KMS-11 (cell line): ENCODE measurements around the gene WWC1.

Experiments
- H2AFZ ChIP-seq: fragments of 200-600 bp; sonication (generic); 2 replicates; pipeline ENCODE4 v1.6.1; 2016; ENCODE audit warnings: antibody characterized with exemption, mixed run types, low read depth
- H3K27ac ChIP-seq: fragments of 200-600 bp; sonication (generic); 2 replicates; pipeline ENCODE4 v1.6.1; 2016; ENCODE audit warnings: mild to moderate bottlenecking, mixed run types
- H3K27me3 ChIP-seq: fragments of 200-600 bp; sonication (generic); 2 replicates; pipeline ENCODE4 v1.6.1; 2017; ENCODE audit warnings: mild to moderate bottlenecking, low read depth, mixed run types, moderate library complexity; ENCODE audit not compliant: insufficient read depth
- H3K36me3 ChIP-seq: fragments of 200-600 bp; sonication (generic); 2 replicates; pipeline ENCODE4 v1.6.1; 2017; ENCODE audit warnings: mild to moderate bottlenecking, mixed run types; ENCODE audit not compliant: insufficient read depth
- H3K4me1 ChIP-seq: fragments of 200-600 bp; sonication (generic); 2 replicates; pipeline ENCODE4 v1.6.1; 2016; ENCODE audit warnings: mild to moderate bottlenecking, low read depth, mixed run types; ENCODE audit not compliant: poor library complexity, severe bottlenecking
- H3K4me2 ChIP-seq: fragments of 200-600 bp; sonication (generic); 2 replicates; pipeline ENCODE4 v1.7.0; 2016; ENCODE audit warnings: mild to moderate bottlenecking, mixed run types
- H3K4me3 ChIP-seq: fragments of 200-600 bp; sonication (generic); IDR thresholded peaks from 2 replicates; pipeline ENCODE4 v1.6.1; 2017; ENCODE audit warnings: low read depth, low read length, mixed read lengths; ENCODE audit not compliant: insufficient read depth
- H3K79me2 ChIP-seq: fragments of 200-600 bp; sonication (generic); 2 replicates; pipeline ENCODE4 v1.6.1; 2016; ENCODE audit warnings: low read depth, mixed run types; ENCODE audit not compliant: insufficient read depth
- H3K9ac ChIP-seq: fragments of 200-600 bp; sonication (generic); 2 replicates; pipeline ENCODE4 v1.6.1; 2016; ENCODE audit warnings: mild to moderate bottlenecking, mixed run types
- H4K20me1 ChIP-seq: fragments of 200-600 bp; sonication (generic); 2 replicates; pipeline ENCODE4 v1.6.1; 2016; ENCODE audit warnings: mild to moderate bottlenecking, mixed run types; ENCODE audit not compliant: insufficient read depth
- TF ChIP-seq, protein P1 (sequence below): fragments of 200-600 bp; sonication (generic); conservative IDR thresholded peaks from 2 replicates; pipeline ENCODE4 v1.6.1; 2017; ENCODE audit warnings: low read depth, mild to moderate bottlenecking, antibody characterized with exemption, low read length, moderate library complexity, mixed read lengths

Gene WWC1

DNA sequence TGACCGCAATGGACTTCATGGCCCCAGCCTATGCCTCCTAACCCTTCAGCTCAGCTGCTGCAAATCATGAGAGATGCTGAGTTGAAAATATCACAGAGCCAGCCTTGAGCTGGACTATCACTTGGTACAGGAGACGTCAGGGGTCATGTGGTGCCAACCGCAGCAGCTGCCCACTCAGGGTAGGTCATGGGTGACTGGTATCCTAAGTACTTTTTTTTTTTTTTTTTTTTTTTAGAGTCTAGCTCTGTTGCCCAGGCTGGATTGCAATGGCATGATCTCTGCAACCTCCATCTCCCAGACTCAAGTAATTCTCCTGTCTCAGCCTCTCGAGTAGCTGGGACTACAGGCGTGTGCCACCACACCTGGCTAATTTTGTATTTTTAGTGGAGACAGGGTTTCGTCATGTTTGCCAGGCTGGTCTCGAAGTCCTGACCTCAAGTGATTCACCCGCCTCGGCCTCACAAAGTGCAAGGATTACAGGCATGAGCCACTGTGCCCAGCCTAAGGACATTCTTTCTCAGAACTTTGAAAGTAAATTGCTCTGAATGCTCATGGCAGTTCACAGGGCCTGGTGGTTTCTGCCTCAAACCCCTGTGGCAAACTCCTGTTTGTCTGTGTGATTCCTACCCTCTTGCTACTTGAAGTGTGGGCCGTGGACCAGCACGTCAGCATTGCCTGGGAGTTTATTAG, 21.3 kb downstream of the WWC1 start:
- H4K20me1 ChIP-seq = no peaks in the 10 kb centered on the region
- no peak overlapping the region for H2AFZ ChIP-seq
- no peak overlapping the region for H3K4me2 ChIP-seq
- no peaks in the 10 kb centered on the region for H3K36me3 ChIP-seq
- no peak overlapping the region for H3K9ac ChIP-seq
- no peak overlapping the region for H3K4me3 ChIP-seq
- no peaks in the 10 kb centered on the region for H3K79me2 ChIP-seq
- H3K27ac ChIP-seq = no peak overlapping the region
- TF ChIP-seq, protein P1, sequence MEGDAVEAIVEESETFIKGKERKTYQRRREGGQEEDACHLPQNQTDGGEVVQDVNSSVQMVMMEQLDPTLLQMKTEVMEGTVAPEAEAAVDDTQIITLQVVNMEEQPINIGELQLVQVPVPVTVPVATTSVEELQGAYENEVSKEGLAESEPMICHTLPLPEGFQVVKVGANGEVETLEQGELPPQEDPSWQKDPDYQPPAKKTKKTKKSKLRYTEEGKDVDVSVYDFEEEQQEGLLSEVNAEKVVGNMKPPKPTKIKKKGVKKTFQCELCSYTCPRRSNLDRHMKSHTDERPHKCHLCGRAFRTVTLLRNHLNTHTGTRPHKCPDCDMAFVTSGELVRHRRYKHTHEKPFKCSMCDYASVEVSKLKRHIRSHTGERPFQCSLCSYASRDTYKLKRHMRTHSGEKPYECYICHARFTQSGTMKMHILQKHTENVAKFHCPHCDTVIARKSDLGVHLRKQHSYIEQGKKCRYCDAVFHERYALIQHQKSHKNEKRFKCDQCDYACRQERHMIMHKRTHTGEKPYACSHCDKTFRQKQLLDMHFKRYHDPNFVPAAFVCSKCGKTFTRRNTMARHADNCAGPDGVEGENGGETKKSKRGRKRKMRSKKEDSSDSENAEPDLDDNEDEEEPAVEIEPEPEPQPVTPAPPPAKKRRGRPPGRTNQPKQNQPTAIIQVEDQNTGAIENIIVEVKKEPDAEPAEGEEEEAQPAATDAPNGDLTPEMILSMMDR = no peak
- no peaks in the 10 kb centered on the region for H3K27me3 ChIP-seq
- H3K4me1 ChIP-seq = peaks cover 2% of the 10 kb centered on the region

GRCh38 chr5:168313596-168314204, 22.3 kb downstream of the WWC1 start:
- Histone ChIP-seq H3K27me3 (no peaks in the 10 kb centered on the region), H3K9ac (no peak overlapping the region), H3K36me3 (no peaks in the 10 kb centered on the region), H3K4me3 (no peak overlapping the region), H3K4me1 (no peaks in the 10 kb centered on the region), H3K27ac (no peak overlapping the region), H4K20me1 (no peaks in the 10 kb centered on the region), H2AFZ (no peak overlapping the region), H3K79me2 (no peaks in the 10 kb centered on the region), H3K4me2 (no peak overlapping the region)
- TF ChIP-seq, protein P1 = no peak

DNA sequence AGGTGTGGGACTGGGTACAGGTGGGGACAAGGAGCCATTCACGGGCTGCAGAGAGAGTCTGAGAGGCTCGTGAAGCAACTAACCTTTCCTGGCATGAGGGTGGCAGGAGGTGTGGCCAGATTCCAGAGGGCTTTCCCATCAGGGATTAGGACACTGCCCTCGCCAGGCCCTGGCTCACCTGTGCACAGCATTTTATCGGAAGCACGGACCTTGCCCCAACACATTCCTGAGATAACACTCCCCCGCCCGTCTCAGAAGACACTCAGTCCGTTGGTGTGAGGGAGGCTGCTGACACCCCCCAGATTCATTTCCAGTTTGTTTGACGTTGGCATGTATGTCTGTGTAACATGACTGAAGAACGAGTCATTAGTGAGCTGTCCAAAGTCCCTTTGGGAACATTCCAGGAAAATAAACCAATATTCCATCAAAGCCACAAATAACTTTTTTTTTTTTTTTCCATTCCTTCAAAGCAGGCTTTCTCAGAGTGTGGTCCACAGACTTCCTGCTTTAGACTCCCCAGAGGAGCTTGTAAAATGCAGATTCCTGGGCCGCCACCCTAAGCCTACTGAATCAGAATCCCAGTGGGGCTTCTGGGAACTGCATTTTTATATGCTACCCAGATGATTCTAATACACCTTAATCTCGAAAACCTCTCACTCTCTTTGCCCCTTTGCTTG, 23.4 kb downstream of the WWC1 start:
- Histone ChIP-seq H2AFZ (no peak overlapping the region), H3K27me3 (no peaks in the 10 kb centered on the region), H3K36me3 (no peaks in the 10 kb centered on the region), H4K20me1 (no peaks in the 10 kb centered on the region), H3K4me2 (no peak overlapping the region), H3K79me2 (no peaks in the 10 kb centered on the region), H3K4me1 (no peaks in the 10 kb centered on the region), H3K4me3 (no peak overlapping the region), H3K9ac (no peak overlapping the region), H3K27ac (no peak overlapping the region)
- TF ChIP-seq, protein P1 = no peak

DNA sequence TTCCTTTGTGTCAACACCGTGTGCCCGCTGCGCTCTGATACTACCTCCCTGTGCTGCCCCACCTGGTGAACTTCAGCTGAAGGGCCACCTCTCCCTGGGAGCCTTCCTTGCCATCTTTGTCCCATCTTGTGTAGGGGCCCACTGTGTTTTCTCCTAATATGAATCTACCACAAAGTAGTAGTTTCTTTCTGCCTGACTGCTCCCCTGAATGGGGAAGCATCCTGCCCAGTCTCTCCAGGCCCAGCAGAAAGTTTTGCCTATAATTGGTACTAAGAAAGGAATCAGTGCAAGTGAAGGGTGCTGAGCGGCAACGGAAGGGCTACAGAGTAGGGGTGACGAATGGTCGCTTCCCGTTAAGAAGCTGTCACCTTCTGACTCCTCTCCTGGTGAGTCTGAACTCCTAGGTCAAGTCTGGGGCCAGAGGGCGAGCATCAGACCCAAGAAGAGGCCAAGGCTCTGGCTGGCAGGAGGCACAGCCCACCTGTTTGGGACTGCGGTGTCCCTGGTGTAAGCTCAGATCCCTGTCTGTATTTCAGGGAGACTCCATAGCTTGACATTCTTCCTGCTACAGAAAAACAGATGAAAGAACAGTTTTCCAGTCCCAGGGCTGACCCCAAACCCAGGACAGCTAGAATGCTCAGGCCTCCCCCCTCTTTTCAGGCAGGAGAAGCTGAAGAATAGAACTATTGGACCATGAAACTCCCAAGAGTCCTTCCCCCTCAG, 24.1 kb downstream of the WWC1 start:
- Histone ChIP-seq H4K20me1 (no peaks in the 10 kb centered on the region), H3K79me2 (no peaks in the 10 kb centered on the region), H3K9ac (no peak overlapping the region), H3K27ac (no peak overlapping the region), H3K4me1 (no peaks in the 10 kb centered on the region), H2AFZ (no peak overlapping the region), H3K36me3 (no peaks in the 10 kb centered on the region), H3K4me2 (no peak overlapping the region), H3K27me3 (no peaks in the 10 kb centered on the region), H3K4me3 (no peak overlapping the region)
- TF ChIP-seq, protein P1 = no peak
